Measurements from ENCODE around the gene PACRG. TPM values are rescaled to one million over a fixed set of nuclear protein-coding genes. Genes with fewer than 3 reads are reported as not detected.
A peak's percentile ranks its signal among the peaks of the same experiment; 100 is the strongest.

Gene PACRG
- total RNA-seq, 1 experiment from 2014 or later = 0.26 TPM

- H3K23ac ChIP-seq (ENCODE audit: insufficient read length, low read depth, low read length) = no peak overlapping the region
- H2BK12ac ChIP-seq (ENCODE audit: insufficient read length, low read depth, low read length) = no peak overlapping the region
- no peak overlapping the region for H3K4ac ChIP-seq (ENCODE audit: low read depth, low read length)
- H3K56ac ChIP-seq (ENCODE audit: insufficient read length, low read depth, low read length) = no peak overlapping the region
- no peak overlapping the region for H3K27ac ChIP-seq (ENCODE audit: insufficient read length, low read depth, low read length)
- Mint-ChIP-seq H3K4me1 (no peaks in the 10 kb centered on the region), H3K4me3 (no peak overlapping the region), H3K9me3 (peaks cover 0 to 2% of the 10 kb centered on the region in 2 experiments; a peak in 1 of 5 replicates), H3K27me3 (ENCODE audit: low read depth) (no peaks in the 10 kb centered on the region; the same call in 1 of the 2 replicates), H3K36me3 (ENCODE audit: insufficient read depth in 1 of 3, low read depth in 3 of 3) (no peaks in the 10 kb centered on the region), H3K27ac (no peak overlapping the region)
- no peak overlapping the region for H2AFZ ChIP-seq (ENCODE audit: low read length)
- no peaks in the 10 kb centered on the region for H3K27me3 ChIP-seq (ENCODE audit: insufficient read depth, low read length)
- no peak for TF ChIP-seq CTCF (conservative IDR thresholded peaks at IDR 0.05)
- H2BK20ac ChIP-seq (ENCODE audit: low read depth, low read length, poor library complexity, severe bottlenecking) = no peak overlapping the region
- DNase-seq = no peak
- H3K4me1 ChIP-seq (ENCODE audit: insufficient read depth, low read length) = no peaks in the 10 kb centered on the region
- H2BK5ac ChIP-seq (ENCODE audit: insufficient read length, low read length) = no peak overlapping the region
- H2BK15ac ChIP-seq (ENCODE audit: low read depth, low read length) = 0 out of 2 replicates have a peak overlapping the region, but pooled peaks have one; percentile 70
- no peak overlapping the region for H2BK120ac ChIP-seq (ENCODE audit: low read depth, low read length, poor library complexity, severe bottlenecking)
- H4K91ac ChIP-seq (ENCODE audit: insufficient read length, low read depth, low read length) = no peak overlapping the region
- no peaks in the 10 kb centered on the region for H3K79me2 ChIP-seq (ENCODE audit: insufficient read depth, low read length)
- H4K5ac ChIP-seq (ENCODE audit: insufficient read length, low read depth, low read length) = no peak overlapping the region
- H3K14ac ChIP-seq (ENCODE audit: insufficient read depth, low read length) = no peak overlapping the region
- no peak overlapping the region for H3K4me2 ChIP-seq (ENCODE audit: insufficient read depth, insufficient read length, low read length)
- H2AK5ac ChIP-seq (ENCODE audit: insufficient read length, low read length) = no peak overlapping the region
- H3K23me2 ChIP-seq (ENCODE audit: insufficient read length, low read depth, low read length, poor library complexity, severe bottlenecking) = no peaks in the 10 kb centered on the region
- H3K18ac ChIP-seq (ENCODE audit: insufficient read length, low read depth, low read length) = no peak overlapping the region
- H4K8ac ChIP-seq (replicated peaks; ENCODE audit: insufficient read length, low read depth, low read length) = no peak overlapping the region
- no peaks in the 10 kb centered on the region for H4K20me1 ChIP-seq (ENCODE audit: control insufficient read depth, insufficient read depth, insufficient read length)
- no peak overlapping the region for H3K9ac ChIP-seq (ENCODE audit: extremely low read depth, insufficient read length, low read length)
- no peak overlapping the region for H3T11ph ChIP-seq (ENCODE audit: low read length)
- no peaks in the 10 kb centered on the region for H3K9me3 ChIP-seq (ENCODE audit: control insufficient read depth, low read depth, low read length)
- WGBS (ENCODE audit: extremely low coverage, insufficient read length, low lambda C conversion rate) = no CpG with 5 or more reads among the region's 7 CpGs
- H3K79me1 ChIP-seq (ENCODE audit: insufficient read depth, low read depth, low read length, poor library complexity, severe bottlenecking) = no peaks in the 10 kb centered on the region
Measured at GRCh38 chr6:162973151-162973872, 245.5 kb downstream of the PACRG start.
